KMS-11 (cell line): Measurements from ENCODE around the gene CYB5A.

ENCODE experiments used
- H2AFZ ChIP-seq: fragments of 200-600 bp; sonication (generic); 2 replicates; pipeline ENCODE4 v1.6.1; 2016; ENCODE audit warnings: antibody characterized with exemption, mixed run types, low read depth
- H3K27ac ChIP-seq: fragments of 200-600 bp; sonication (generic); 2 replicates; pipeline ENCODE4 v1.6.1; 2016; ENCODE audit warnings: mild to moderate bottlenecking, mixed run types
- H3K27me3 ChIP-seq: fragments of 200-600 bp; sonication (generic); 2 replicates; pipeline ENCODE4 v1.6.1; 2017; ENCODE audit warnings: mild to moderate bottlenecking, low read depth, mixed run types, moderate library complexity; ENCODE audit not compliant: insufficient read depth
- H3K36me3 ChIP-seq: fragments of 200-600 bp; sonication (generic); 2 replicates; pipeline ENCODE4 v1.6.1; 2017; ENCODE audit warnings: mild to moderate bottlenecking, mixed run types; ENCODE audit not compliant: insufficient read depth
- H3K4me1 ChIP-seq: fragments of 200-600 bp; sonication (generic); 2 replicates; pipeline ENCODE4 v1.6.1; 2016; ENCODE audit warnings: mild to moderate bottlenecking, low read depth, mixed run types; ENCODE audit not compliant: poor library complexity, severe bottlenecking
- H3K4me2 ChIP-seq: fragments of 200-600 bp; sonication (generic); 2 replicates; pipeline ENCODE4 v1.7.0; 2016; ENCODE audit warnings: mild to moderate bottlenecking, mixed run types
- H3K4me3 ChIP-seq: fragments of 200-600 bp; sonication (generic); IDR thresholded peaks from 2 replicates; pipeline ENCODE4 v1.6.1; 2017; ENCODE audit warnings: low read depth, low read length, mixed read lengths; ENCODE audit not compliant: insufficient read depth
- H3K79me2 ChIP-seq: fragments of 200-600 bp; sonication (generic); 2 replicates; pipeline ENCODE4 v1.6.1; 2016; ENCODE audit warnings: low read depth, mixed run types; ENCODE audit not compliant: insufficient read depth
- H3K9ac ChIP-seq: fragments of 200-600 bp; sonication (generic); 2 replicates; pipeline ENCODE4 v1.6.1; 2016; ENCODE audit warnings: mild to moderate bottlenecking, mixed run types
- H4K20me1 ChIP-seq: fragments of 200-600 bp; sonication (generic); 2 replicates; pipeline ENCODE4 v1.6.1; 2016; ENCODE audit warnings: mild to moderate bottlenecking, mixed run types; ENCODE audit not compliant: insufficient read depth
- CTCF ChIP-seq: fragments of 200-600 bp; sonication (generic); conservative IDR thresholded peaks from 2 replicates; pipeline ENCODE4 v1.6.1; 2017; ENCODE audit warnings: low read depth, mild to moderate bottlenecking, antibody characterized with exemption, low read length, moderate library complexity, mixed read lengths

The CYB5A gene

GRCh38 chr18:74268933-74269620 is 22.7 kb downstream of the CYB5A start:
- Histone ChIP-seq H3K4me3 (no peak overlapping the region), H3K27ac (no peak overlapping the region), H4K20me1 (no peaks in the 10 kb centered on the region), H3K9ac (no peak overlapping the region), H3K4me1 (no peaks in the 10 kb centered on the region), H3K79me2 (no peaks in the 10 kb centered on the region; the same call in 1 of the 2 replicates), H3K36me3 (no peaks in the 10 kb centered on the region), H3K4me2 (no peak overlapping the region), H3K27me3 (no peaks in the 10 kb centered on the region), H2AFZ (no peak overlapping the region)
- no peak for TF ChIP-seq CTCF

GRCh38 chr18:74268175-74268574 is 23.6 kb downstream of the CYB5A start:
- Histone ChIP-seq H3K9ac (no peak overlapping the region), H3K27ac (no peak overlapping the region), H3K4me3 (no peak overlapping the region), H3K27me3 (no peaks in the 10 kb centered on the region), H3K79me2 (no peaks in the 10 kb centered on the region; the same call in 1 of the 2 replicates), H3K4me1 (no peaks in the 10 kb centered on the region), H3K36me3 (no peaks in the 10 kb centered on the region), H4K20me1 (no peaks in the 10 kb centered on the region), H3K4me2 (no peak overlapping the region), H2AFZ (no peak overlapping the region)
- no peak for TF ChIP-seq CTCF

- TF ChIP-seq CTCF: no peak
- Histone ChIP-seq H3K4me3 (no peak overlapping the region), H3K9ac (no peak overlapping the region), H4K20me1 (no peaks in the 10 kb centered on the region), H3K27me3 (no peaks in the 10 kb centered on the region), H3K79me2 (no peaks in the 10 kb centered on the region), H3K4me1 (no peaks in the 10 kb centered on the region), H3K27ac (no peak overlapping the region), H3K36me3 (no peaks in the 10 kb centered on the region), H2AFZ (no peak overlapping the region), H3K4me2 (no peak overlapping the region)
These were observed 25.6 kb downstream of the CYB5A start for GRCh38 chr18:74266161-74266560.

GRCh38 chr18:74265546-74266098 is 26.1 kb downstream of the CYB5A start:
- Histone ChIP-seq H2AFZ (no peak overlapping the region), H3K36me3 (no peaks in the 10 kb centered on the region), H3K79me2 (no peaks in the 10 kb centered on the region), H3K4me1 (no peaks in the 10 kb centered on the region), H3K27ac (no peak overlapping the region), H3K4me2 (no peak overlapping the region), H3K4me3 (no peak overlapping the region), H4K20me1 (no peaks in the 10 kb centered on the region), H3K27me3 (no peaks in the 10 kb centered on the region), H3K9ac (no peak overlapping the region)
- no peak for TF ChIP-seq CTCF
